Subcutaneous abdominal adipose tissue (tissue), 5 donors: Measurements from ENCODE around the gene SYNDIG1.

Source experiments
- H3K27ac ChIP-seq: one replicate; pipeline ENCODE4 v1.7.0; 2013; ENCODE audit warnings: low read depth, mild to moderate bottlenecking, inconsistent platforms, low read length, moderate library complexity
- H3K27me3 ChIP-seq, 5 donors: one replicate each; pipeline ENCODE4 v1.7.0; 2013; ENCODE audit warnings: low read length in 5 of 5, inconsistent platforms in 1 of 5; ENCODE audit not compliant: control insufficient read depth in 5 of 5, insufficient read depth in 4 of 5
- H3K36me3 ChIP-seq, 5 donors: one replicate each; pipeline ENCODE4 v1.7.0; 2013; ENCODE audit warnings: low read length in 5 of 5; ENCODE audit not compliant: control insufficient read depth in 5 of 5, insufficient read depth in 5 of 5
- H3K4me1 ChIP-seq, 5 donors: one replicate each; pipeline ENCODE4 v1.7.0; 2013; ENCODE audit warnings: low read length in 5 of 5, mild to moderate bottlenecking in 3 of 5, moderate library complexity in 1 of 5; ENCODE audit not compliant: control insufficient read depth in 5 of 5, insufficient read depth in 5 of 5
- H3K4me3 ChIP-seq, 5 donors: one replicate each; pipeline ENCODE4 v1.7.0; 2013; ENCODE audit warnings: low read length in 5 of 5, low read depth in 1 of 5
- H3K9ac ChIP-seq, 5 donors: one replicate each; pipeline ENCODE4 v1.7.0; 2013; ENCODE audit warnings: low read length in 5 of 5, mild to moderate bottlenecking in 4 of 5, moderate library complexity in 3 of 5
- H3K9me3 ChIP-seq, 5 donors: one replicate each; pipeline ENCODE4 v1.7.0; 2013; ENCODE audit warnings: low read length in 5 of 5; ENCODE audit not compliant: control insufficient read depth in 5 of 5
- donor health status: healthy.
- donor health status: healthy.
- donor health status: healthy.
- donor health status: healthy.
- donor health status: healthy.

SYNDIG1 gene

GRCh38 chr20:24657878-24658620 lies 188.6 kb downstream of the SYNDIG1 start:
- no peak overlapping the region for H3K4me3 ChIP-seq
- no peaks in the 10 kb centered on the region for H3K36me3 ChIP-seq
- H3K4me1 ChIP-seq = no peaks in the 10 kb centered on the region
- H3K27ac ChIP-seq = no peak overlapping the region
- H3K27me3 ChIP-seq = peaks cover 0 to 5% (median 0%) of the 10 kb centered on the region in 5 donors
- H3K9ac ChIP-seq = no peak overlapping the region
- H3K9me3 ChIP-seq = no peaks in the 10 kb centered on the region

GRCh38 chr20:24658920-24659660 lies 189.7 kb downstream of the SYNDIG1 start:
- Histone ChIP-seq H3K27me3 (peaks cover 0 to 5% (median 0%) of the 10 kb centered on the region in 5 donors), H3K4me3 (no peak overlapping the region), H3K9ac (no peak overlapping the region), H3K36me3 (no peaks in the 10 kb centered on the region), H3K4me1 (no peaks in the 10 kb centered on the region), H3K9me3 (no peaks in the 10 kb centered on the region), H3K27ac (no peak overlapping the region)

GRCh38 chr20:24659835-24660234 lies 190.4 kb downstream of the SYNDIG1 start:
- Histone ChIP-seq H3K27me3 (peaks cover 0 to 5% (median 0%) of the 10 kb centered on the region in 5 donors), H3K4me1 (no peaks in the 10 kb centered on the region), H3K4me3 (no peak overlapping the region), H3K9ac (no peak overlapping the region), H3K9me3 (no peaks in the 10 kb centered on the region), H3K27ac (no peak overlapping the region), H3K36me3 (no peaks in the 10 kb centered on the region)

GRCh38 chr20:24660651-24661050 lies 191.2 kb downstream of the SYNDIG1 start:
- Histone ChIP-seq H3K9me3 (no peaks in the 10 kb centered on the region), H3K27ac (no peak overlapping the region), H3K9ac (no peak overlapping the region), H3K36me3 (no peaks in the 10 kb centered on the region), H3K27me3 (peaks cover 0 to 5% (median 5%) of the 10 kb centered on the region in 5 donors), H3K4me1 (no peaks in the 10 kb centered on the region), H3K4me3 (no peak overlapping the region)

- H3K9me3 ChIP-seq = no peaks in the 10 kb centered on the region
- no peaks in the 10 kb centered on the region for H3K36me3 ChIP-seq
- peaks cover 0 to 5% (median 5%) of the 10 kb centered on the region in 5 donors for H3K27me3 ChIP-seq
- H3K27ac ChIP-seq = no peak overlapping the region
- no peaks in the 10 kb centered on the region for H3K4me1 ChIP-seq
- H3K9ac ChIP-seq = no peak overlapping the region
- H3K4me3 ChIP-seq = no peak overlapping the region
These were observed 191.8 kb downstream of the SYNDIG1 start for GRCh38 chr20:24661255-24661654.

GRCh38 chr20:24662322-24662721 lies 192.9 kb downstream of the SYNDIG1 start:
- Histone ChIP-seq H3K4me3 (no peak overlapping the region), H3K36me3 (no peaks in the 10 kb centered on the region), H3K27me3 (peaks cover 0 to 5% (median 5%) of the 10 kb centered on the region in 5 donors), H3K9ac (no peak overlapping the region), H3K4me1 (no peaks in the 10 kb centered on the region), H3K9me3 (no peaks in the 10 kb centered on the region), H3K27ac (no peak overlapping the region)

GRCh38 chr20:24662752-24663365 lies 193.4 kb downstream of the SYNDIG1 start:
- no peaks in the 10 kb centered on the region for H3K9me3 ChIP-seq
- peaks cover 0 to 5% (median 5%) of the 10 kb centered on the region in 5 donors for H3K27me3 ChIP-seq
- no peak overlapping the region for H3K9ac ChIP-seq
- no peak overlapping the region for H3K4me3 ChIP-seq
- no peaks in the 10 kb centered on the region for H3K36me3 ChIP-seq
- H3K27ac ChIP-seq = no peak overlapping the region
- H3K4me1 ChIP-seq = no peaks in the 10 kb centered on the region

- Histone ChIP-seq H3K36me3 (no peaks in the 10 kb centered on the region), H3K9me3 (no peaks in the 10 kb centered on the region), H3K27me3 (peaks cover 0 to 5% (median 0%) of the 10 kb centered on the region in 5 donors), H3K4me3 (no peak overlapping the region), H3K9ac (no peak overlapping the region), H3K4me1 (no peaks in the 10 kb centered on the region), H3K27ac (no peak overlapping the region)
These were observed 194.1 kb downstream of the SYNDIG1 start for GRCh38 chr20:24663496-24663895.

GRCh38 chr20:24664266-24664986 lies 195.0 kb downstream of the SYNDIG1 start:
- H3K4me3 ChIP-seq = no peak overlapping the region
- no peaks in the 10 kb centered on the region for H3K9me3 ChIP-seq
- H3K27me3 ChIP-seq = peaks cover 0 to 5% (median 0%) of the 10 kb centered on the region in 5 donors
- H3K9ac ChIP-seq = no peak overlapping the region
- H3K36me3 ChIP-seq = no peaks in the 10 kb centered on the region
- H3K4me1 ChIP-seq = no peaks in the 10 kb centered on the region
- no peak overlapping the region for H3K27ac ChIP-seq
